Activated CD4-positive, alpha-beta memory T cell treated with anti-CD3 and anti-CD28 coated beads for 36 hours (primary cell): ENCODE measurements around the gene CETN3. TPM values are rescaled to one million over a fixed set of nuclear protein-coding genes. Genes with fewer than 3 reads are reported as not detected.
"Not testable (repeated sequence)": the region's sequence is repeated elsewhere in the genome, so short reads cannot be mapped to it uniquely, and the experiment has no call there.

Experiments
- CTCF ChIA-PET: fragments of 350-600 bp; sonication (Branson Sonifier 250); formaldehyde crosslinking; loops from one replicate; lab custom pipeline; 2021; ENCODE audit warnings: antibody characterized with exemption, inconsistent platforms; lab: Charles Lee
- POLR2A ChIA-PET: fragments of 350-600 bp; sonication (Branson Sonifier 250); formaldehyde crosslinking; loops from one replicate; lab custom pipeline; 2021; ENCODE audit warnings: antibody characterized with exemption; lab: Charles Lee
- DNase-seq: peaks from one replicate; pipeline ENCODE4 v3.0.0-alpha.2; 2020
- H3K27ac Mint-ChIP-seq: one replicate; pipeline ENCODE4 v1.8.0; 2021; ENCODE audit warnings: mixed read lengths
- H3K27me3 Mint-ChIP-seq: one replicate; pipeline ENCODE4 v1.8.0; 2021; ENCODE audit warnings: mixed read lengths
- H3K36me3 Mint-ChIP-seq: one replicate; pipeline ENCODE4 v1.8.0; 2021; ENCODE audit warnings: mixed read lengths
- H3K4me1 Mint-ChIP-seq: one replicate; pipeline ENCODE4 v1.8.0; 2021; ENCODE audit warnings: low read depth, mixed read lengths
- H3K4me3 Mint-ChIP-seq: one replicate; pipeline ENCODE4 v1.8.0; 2021; ENCODE audit warnings: mild to moderate bottlenecking, mixed read lengths
- H3K9me3 Mint-ChIP-seq: one replicate; pipeline ENCODE4 v1.8.0; 2021; ENCODE audit warnings: mixed read lengths
- intact Hi-C: fragments of 100-400 bp; cut with micrococcal nuclease; formaldehyde crosslinking; loops from one replicate; pipeline ENCODE4 v1.15.1; 2023
- total RNA-seq, 2 experiments: library from RNA; stranded (reverse); gene quantifications; one replicate each; pipeline ENCODE4 v1.2.3, GENCODE V29; 2021

Gene CETN3
- total RNA-seq, 2 experiments from 2014 or later, result 49.8 to 51.8 TPM

GRCh38 chr5:90355635-90356034 is 53.9 kb downstream of the CETN3 start:
- no peak overlapping the region for H3K4me3 Mint-ChIP-seq
- DNase-seq, result no peak
- POLR2A ChIA-PET, result no interaction called here
- no peak overlapping the region for H3K27ac Mint-ChIP-seq
- peaks cover 4% of the 10 kb centered on the region for H3K9me3 Mint-ChIP-seq
- H3K4me1 Mint-ChIP-seq, result no peaks in the 10 kb centered on the region
- no peaks in the 10 kb centered on the region for H3K36me3 Mint-ChIP-seq
- H3K27me3 Mint-ChIP-seq, result peaks cover 4% of the 10 kb centered on the region
- CTCF ChIA-PET, result no interaction called here
- intact Hi-C loops, result no loop called here

GRCh38 chr5:90353254-90353653 is 56.3 kb downstream of the CETN3 start:
- no peak for DNase-seq
- intact Hi-C loops, result no loop called here
- H3K9me3 Mint-ChIP-seq, result peaks cover 4% of the 10 kb centered on the region
- POLR2A ChIA-PET, result no interaction called here
- no peak overlapping the region for H3K4me3 Mint-ChIP-seq
- CTCF ChIA-PET, result no interaction called here
- no peak overlapping the region for H3K27ac Mint-ChIP-seq
- no peaks in the 10 kb centered on the region for H3K4me1 Mint-ChIP-seq
- H3K27me3 Mint-ChIP-seq, result peaks cover 4% of the 10 kb centered on the region
- no peaks in the 10 kb centered on the region for H3K36me3 Mint-ChIP-seq

- intact Hi-C loops, result no loop called here
- DNase-seq, result no peak
- ChIA-PET POLR2A (no interaction called here), CTCF (no interaction called here)
- no peak overlapping the region for H3K4me3 Mint-ChIP-seq
- H3K9me3 Mint-ChIP-seq, result peaks cover 4% of the 10 kb centered on the region
- H3K27ac Mint-ChIP-seq, result no peak overlapping the region
- no peaks in the 10 kb centered on the region for H3K36me3 Mint-ChIP-seq
- no peaks in the 10 kb centered on the region for H3K4me1 Mint-ChIP-seq
- peaks cover 6% of the 10 kb centered on the region for H3K27me3 Mint-ChIP-seq
These were observed 58.5 kb downstream of the CETN3 start for GRCh38 chr5:90351101-90351500.

GRCh38 chr5:90347462-90347861 is 62.1 kb downstream of the CETN3 start:
- ChIA-PET CTCF (interaction anchor here (0.7 kb wide), 1 partner anchor 15 kb away, joined by 3 read pairs; no protein-coding TSS in a partner anchor), POLR2A (no interaction called here)
- intact Hi-C loops, result no loop called here
- no peak overlapping the region for H3K4me3 Mint-ChIP-seq
- no peaks in the 10 kb centered on the region for H3K9me3 Mint-ChIP-seq
- DNase-seq, result no peak
- no peaks in the 10 kb centered on the region for H3K36me3 Mint-ChIP-seq
- no peaks in the 10 kb centered on the region for H3K4me1 Mint-ChIP-seq
- H3K27me3 Mint-ChIP-seq, result peaks cover 15% of the 10 kb centered on the region
- no peak overlapping the region for H3K27ac Mint-ChIP-seq

GRCh38 chr5:90345684-90346083 is 63.9 kb downstream of the CETN3 start:
- ChIA-PET CTCF (no interaction called here), POLR2A (no interaction called here)
- intact Hi-C loops, result no loop called here
- Mint-ChIP-seq H3K27ac (no peak overlapping the region), H3K4me1 (no peaks in the 10 kb centered on the region), H3K4me3 (no peak overlapping the region), H3K27me3 (peaks cover 16% of the 10 kb centered on the region), H3K36me3 (no peaks in the 10 kb centered on the region), H3K9me3 (no peaks in the 10 kb centered on the region)
- no peak for DNase-seq

- Mint-ChIP-seq H3K4me1 (no peaks in the 10 kb centered on the region), H3K27ac (no peak overlapping the region), H3K36me3 (no peaks in the 10 kb centered on the region), H3K27me3 (peaks cover 17% of the 10 kb centered on the region), H3K9me3 (no peaks in the 10 kb centered on the region), H3K4me3 (no peak overlapping the region)
- POLR2A ChIA-PET, result no interaction called here
- DNase-seq, result no peak
- intact Hi-C loops, result no loop called here
- CTCF ChIA-PET, result no interaction called here
These were observed 64.9 kb downstream of the CETN3 start for GRCh38 chr5:90344689-90345088.

GRCh38 chr5:90343731-90344130 is 65.8 kb downstream of the CETN3 start:
- peaks cover 17% of the 10 kb centered on the region for H3K27me3 Mint-ChIP-seq
- H3K27ac Mint-ChIP-seq, H3K4me1 Mint-ChIP-seq, H3K4me3 Mint-ChIP-seq, H3K9me3 Mint-ChIP-seq, intact Hi-C loops, POLR2A ChIA-PET, DNase-seq, H3K36me3 Mint-ChIP-seq, CTCF ChIA-PET: not testable (repeated sequence)

GRCh38 chr5:90342576-90342975 is 67.0 kb downstream of the CETN3 start:
- ChIA-PET POLR2A (no interaction called here), CTCF (no interaction called here)
- no peaks in the 10 kb centered on the region for H3K9me3 Mint-ChIP-seq
- no peak overlapping the region for H3K4me3 Mint-ChIP-seq
- H3K4me1 Mint-ChIP-seq, result peaks cover 3% of the 10 kb centered on the region
- peaks cover 20% of the 10 kb centered on the region for H3K27me3 Mint-ChIP-seq
- DNase-seq, result no peak
- no peak overlapping the region for H3K27ac Mint-ChIP-seq
- intact Hi-C loops, result no loop called here
- H3K36me3 Mint-ChIP-seq, result no peaks in the 10 kb centered on the region

Other genes starting within 250 kb of the CETN3 start
- gene MBLAC2, start 65.0 kb upstream of the CETN3 start, total RNA-seq, result 1 to 10 TPM; 3.3 to 3.5 TPM
- gene POLR3G, start 65.1 kb upstream of the CETN3 start, total RNA-seq, result 1 to 10 TPM; 9.6 to 9.7 TPM
- gene LYSMD3, start 119.8 kb upstream of the CETN3 start, total RNA-seq, result 10 to 100 TPM; 12.6 to 13.0 TPM
- gene ADGRV1, start 149.0 kb upstream of the CETN3 start, total RNA-seq, result under 1 TPM in 1 of 2 experiments, not detected in 1; 0.05 TPM